ENCODE data around the gene EML1.

GRCh38 chr14:99837822-99838221 lies 44.6 kb downstream of the EML1 start:
- TF ChIP-seq CTCF (IDR thresholded peaks at IDR 0.05): no peak
- TF ChIP-seq POLR2AphosphoS5 (IDR thresholded peaks at IDR 0.05): no peak
- TF ChIP-seq EP300 (IDR thresholded peaks at IDR 0.05): no peak

Measured in stomach (tissue), 4 donors.